Activated T-helper 1 cell treated with anti-CD3 and anti-CD28 coated beads, Interleukin-12 subunit alpha, Interleukin-12 subunit beta, Interleukin-2, Interleukin-4 antibody, amounts not matched to agents 30 ng/mL and 10 ng/mL and 1 ng/mL, durations not matched to agents 14 hours and 24 hours and 36 hours (primary cell): ENCODE measurements around the gene EPHB2. TPM values are rescaled to one million over a fixed set of nuclear protein-coding genes. Genes with fewer than 3 reads are reported as not detected.

Experiments used
- DNase-seq: peaks from one replicate; pipeline ENCODE4 v3.0.0; 2021; ENCODE audit warnings: low spot score
- H3K27ac Mint-ChIP-seq: one replicate; pipeline ENCODE4 v1.8.0; 2021; ENCODE audit warnings: mild to moderate bottlenecking, mixed read lengths
- H3K27me3 Mint-ChIP-seq: one replicate; pipeline ENCODE4 v1.8.0; 2022; ENCODE audit warnings: mild to moderate bottlenecking, moderate library complexity, mixed read lengths; ENCODE audit not compliant: insufficient read depth
- H3K36me3 Mint-ChIP-seq: one replicate; pipeline ENCODE4 v1.8.0; 2021; ENCODE audit warnings: low read depth, mixed read lengths
- H3K4me1 Mint-ChIP-seq: one replicate; pipeline ENCODE4 v1.8.0; 2021; ENCODE audit warnings: low read depth, mixed read lengths
- H3K4me3 Mint-ChIP-seq: one replicate; pipeline ENCODE4 v1.8.0; 2021; ENCODE audit warnings: mild to moderate bottlenecking, moderate library complexity, mixed read lengths
- H3K9me3 Mint-ChIP-seq: one replicate; pipeline ENCODE4 v1.8.0; 2021; ENCODE audit warnings: mixed read lengths
- intact Hi-C: fragments of 100-400 bp; cut with micrococcal nuclease; formaldehyde crosslinking; loops from one replicate; pipeline ENCODE4 v1.15.1; 2024
- total RNA-seq: library from RNA; stranded (reverse); gene quantifications from 2 replicates; pipeline ENCODE4 v1.2.3, GENCODE V29; 2022

EPHB2 gene
- total RNA-seq, 1 donor from 2014 or later, result not detected

DNA sequence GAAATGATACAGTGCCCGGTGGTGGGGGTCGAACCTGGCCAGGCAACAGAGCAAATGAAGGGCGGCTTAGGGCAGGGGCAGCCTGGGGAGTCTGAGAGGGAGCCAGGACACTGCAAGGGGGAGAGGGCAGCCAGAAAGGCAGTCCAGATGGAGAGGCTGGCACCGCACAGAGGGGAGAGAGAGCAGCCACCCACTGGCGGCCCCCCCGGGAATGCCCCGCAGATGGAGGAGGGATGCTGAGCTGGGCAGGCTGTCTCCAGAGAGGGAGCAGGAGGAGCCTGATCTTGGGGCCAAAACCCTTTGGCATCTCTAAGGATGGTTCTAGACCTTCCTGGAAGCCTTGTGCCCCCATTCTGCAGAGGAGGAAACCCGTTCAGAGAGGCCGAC, 149.8 kb downstream of the EPHB2 start:
- Mint-ChIP-seq H3K36me3 (no peaks in the 10 kb centered on the region), H3K9me3 (no peaks in the 10 kb centered on the region), H3K4me1 (no peaks in the 10 kb centered on the region), H3K4me3 (no peak overlapping the region), H3K27ac (no peak overlapping the region), H3K27me3 (peaks cover 3% of the 10 kb centered on the region)
- intact Hi-C loops, result no loop called here
- no peak for DNase-seq

DNA sequence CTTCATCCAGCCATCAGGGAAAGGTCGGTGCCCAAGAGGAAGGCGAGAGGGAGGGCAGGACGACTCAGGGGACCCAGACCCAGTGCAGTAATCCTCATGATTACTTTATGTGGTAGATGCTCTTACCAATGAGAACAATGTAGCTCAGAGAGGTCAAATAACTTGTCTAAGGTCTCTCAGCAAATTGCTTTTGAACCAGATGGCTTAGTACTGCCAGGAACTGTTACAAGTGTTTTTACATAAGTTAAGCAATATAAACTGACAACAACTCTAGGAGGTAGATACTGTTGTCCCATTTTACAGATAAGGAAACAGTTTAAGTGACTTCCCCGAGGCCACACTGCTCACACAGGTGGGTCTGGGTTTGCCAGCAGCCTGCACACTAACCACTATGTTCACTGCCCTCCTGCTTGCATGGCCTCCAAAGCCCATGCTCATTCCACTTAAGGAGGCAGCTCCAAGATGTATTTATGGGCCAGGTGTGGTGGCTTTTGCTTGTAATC, 150.3 kb downstream of the EPHB2 start:
- H3K36me3 Mint-ChIP-seq, result no peaks in the 10 kb centered on the region
- H3K9me3 Mint-ChIP-seq, result no peaks in the 10 kb centered on the region
- DNase-seq, result no peak
- H3K27me3 Mint-ChIP-seq, result peaks cover 3% of the 10 kb centered on the region
- no peaks in the 10 kb centered on the region for H3K4me1 Mint-ChIP-seq
- no peak overlapping the region for H3K27ac Mint-ChIP-seq
- intact Hi-C loops, result no loop called here
- H3K4me3 Mint-ChIP-seq, result no peak overlapping the region

DNA sequence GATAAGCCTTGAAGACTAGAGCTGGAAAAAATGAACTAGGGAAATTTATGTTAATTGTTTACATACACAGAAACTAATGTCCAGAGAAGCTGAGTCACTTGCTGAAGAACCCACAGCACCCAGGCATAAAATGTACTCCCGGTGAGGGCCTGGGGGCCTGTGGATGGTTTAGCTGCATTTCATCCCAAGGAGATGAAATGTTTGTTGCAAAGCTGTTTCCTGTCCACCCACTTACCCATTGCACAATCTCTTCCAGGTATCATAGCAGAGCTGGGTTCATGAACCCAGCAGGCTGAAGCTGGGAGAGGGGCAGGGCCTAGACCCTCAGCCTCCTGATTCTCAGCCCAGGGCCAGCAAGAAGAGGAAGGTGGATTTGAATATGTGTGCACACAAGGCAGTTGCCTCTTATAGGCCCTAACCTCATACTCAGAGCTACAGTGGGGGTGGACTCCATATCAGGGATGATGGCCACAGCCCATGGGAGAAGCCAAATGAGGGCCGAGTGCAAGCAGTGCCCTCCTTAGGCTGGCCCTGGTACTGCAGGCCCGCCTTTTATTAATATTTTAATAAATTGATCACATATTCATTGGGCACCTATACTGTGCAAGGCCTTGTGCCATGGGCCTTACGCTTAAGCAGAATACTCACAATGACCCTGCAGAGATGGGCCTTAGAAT, 151.3 kb downstream of the EPHB2 start:
- no peaks in the 10 kb centered on the region for H3K9me3 Mint-ChIP-seq
- DNase-seq, result no peak
- no peak overlapping the region for H3K4me3 Mint-ChIP-seq
- no peaks in the 10 kb centered on the region for H3K4me1 Mint-ChIP-seq
- intact Hi-C loops, result no loop called here
- no peaks in the 10 kb centered on the region for H3K36me3 Mint-ChIP-seq
- H3K27ac Mint-ChIP-seq, result no peak overlapping the region
- H3K27me3 Mint-ChIP-seq, result peaks cover 3% of the 10 kb centered on the region

DNA sequence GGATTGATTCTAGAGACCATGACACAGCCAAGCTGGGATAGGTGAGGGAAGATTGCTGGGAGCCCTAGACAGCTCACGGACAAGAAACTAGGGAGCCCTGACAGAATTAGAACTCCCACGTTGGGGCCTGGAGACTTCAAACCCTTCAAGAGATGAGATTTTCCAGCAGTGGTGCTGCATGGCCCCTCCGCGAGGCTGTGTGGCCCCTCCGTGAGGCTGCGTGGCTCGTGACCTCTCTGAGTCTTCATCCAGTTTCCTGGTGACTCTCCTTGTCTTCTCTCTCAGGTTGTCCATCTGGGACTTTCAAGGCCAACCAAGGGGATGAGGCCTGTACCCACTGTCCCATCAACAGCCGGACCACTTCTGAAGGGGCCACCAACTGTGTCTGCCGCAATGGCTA, 152.1 kb downstream of the EPHB2 start:
- no peak overlapping the region for H3K27ac Mint-ChIP-seq
- no peak for DNase-seq
- peaks cover 3% of the 10 kb centered on the region for H3K27me3 Mint-ChIP-seq
- H3K9me3 Mint-ChIP-seq, result no peaks in the 10 kb centered on the region
- no peaks in the 10 kb centered on the region for H3K4me1 Mint-ChIP-seq
- no peak overlapping the region for H3K4me3 Mint-ChIP-seq
- intact Hi-C loops, result no loop called here
- H3K36me3 Mint-ChIP-seq, result no peaks in the 10 kb centered on the region

DNA sequence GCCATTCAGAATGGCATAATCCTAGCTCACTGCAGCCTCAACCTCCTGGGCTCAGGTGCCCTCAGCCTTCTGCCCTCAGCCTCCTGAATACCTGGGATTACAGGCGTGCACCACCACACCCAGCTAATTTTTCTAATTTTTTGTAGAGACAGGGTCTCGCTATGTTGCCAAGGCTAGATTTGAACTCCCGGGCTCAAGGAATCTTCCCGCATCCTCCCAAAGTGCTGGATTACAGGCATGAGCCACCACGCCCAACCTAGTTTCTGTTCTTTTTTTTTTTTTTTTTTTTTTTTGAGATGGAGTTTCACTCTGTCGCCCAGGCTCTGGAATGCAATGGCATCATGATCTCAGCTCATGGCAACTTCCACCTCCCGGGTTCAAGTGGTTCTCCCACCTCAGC, 153.1 kb downstream of the EPHB2 start:
- intact Hi-C loops, result no loop called here
- Mint-ChIP-seq H3K36me3 (no peaks in the 10 kb centered on the region), H3K4me3 (no peak overlapping the region), H3K27ac (no peak overlapping the region), H3K9me3 (no peaks in the 10 kb centered on the region), H3K27me3 (peaks cover 3% of the 10 kb centered on the region), H3K4me1 (no peaks in the 10 kb centered on the region)
- no peak for DNase-seq

DNA sequence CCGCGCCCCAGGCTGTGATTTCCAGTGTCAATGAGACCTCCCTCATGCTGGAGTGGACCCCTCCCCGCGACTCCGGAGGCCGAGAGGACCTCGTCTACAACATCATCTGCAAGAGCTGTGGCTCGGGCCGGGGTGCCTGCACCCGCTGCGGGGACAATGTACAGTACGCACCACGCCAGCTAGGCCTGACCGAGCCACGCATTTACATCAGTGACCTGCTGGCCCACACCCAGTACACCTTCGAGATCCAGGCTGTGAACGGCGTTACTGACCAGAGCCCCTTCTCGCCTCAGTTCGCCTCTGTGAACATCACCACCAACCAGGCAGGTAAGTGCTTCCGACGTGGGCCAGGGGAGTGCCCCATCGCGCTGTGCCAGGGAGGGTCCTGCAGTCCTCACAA, 154.2 kb downstream of the EPHB2 start:
- no peaks in the 10 kb centered on the region for H3K4me1 Mint-ChIP-seq
- no peak for DNase-seq
- intact Hi-C loops, result no loop called here
- H3K27ac Mint-ChIP-seq, result no peak overlapping the region
- peaks cover 5% of the 10 kb centered on the region for H3K27me3 Mint-ChIP-seq
- no peaks in the 10 kb centered on the region for H3K36me3 Mint-ChIP-seq
- H3K4me3 Mint-ChIP-seq, result no peak overlapping the region
- H3K9me3 Mint-ChIP-seq, result no peaks in the 10 kb centered on the region

DNA sequence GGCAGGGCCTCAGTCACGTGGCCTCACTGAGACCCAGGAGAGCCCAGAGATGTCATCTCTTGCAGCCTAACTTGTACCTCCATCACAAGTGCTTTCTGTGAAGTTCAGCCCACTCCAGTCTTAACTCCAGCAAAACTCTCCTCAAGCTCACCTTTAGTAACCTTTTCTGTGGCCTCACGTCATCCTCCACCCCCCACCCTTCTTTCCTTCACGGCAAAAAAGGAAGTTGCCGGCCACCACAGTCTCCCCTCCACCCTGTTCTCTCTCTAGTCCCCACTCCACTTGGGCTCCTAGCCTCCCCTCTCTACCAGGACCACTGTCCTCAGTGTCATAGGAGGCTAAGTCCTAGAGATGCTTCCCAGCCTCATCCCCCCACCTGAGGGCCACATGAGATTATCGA, 155.1 kb downstream of the EPHB2 start:
- DNase-seq, result no peak
- no peaks in the 10 kb centered on the region for H3K9me3 Mint-ChIP-seq
- H3K36me3 Mint-ChIP-seq, result no peaks in the 10 kb centered on the region
- peaks cover 2% of the 10 kb centered on the region for H3K27me3 Mint-ChIP-seq
- H3K4me3 Mint-ChIP-seq, result no peak overlapping the region
- H3K27ac Mint-ChIP-seq, result no peak overlapping the region
- H3K4me1 Mint-ChIP-seq, result no peaks in the 10 kb centered on the region
- intact Hi-C loops, result no loop called here

DNA sequence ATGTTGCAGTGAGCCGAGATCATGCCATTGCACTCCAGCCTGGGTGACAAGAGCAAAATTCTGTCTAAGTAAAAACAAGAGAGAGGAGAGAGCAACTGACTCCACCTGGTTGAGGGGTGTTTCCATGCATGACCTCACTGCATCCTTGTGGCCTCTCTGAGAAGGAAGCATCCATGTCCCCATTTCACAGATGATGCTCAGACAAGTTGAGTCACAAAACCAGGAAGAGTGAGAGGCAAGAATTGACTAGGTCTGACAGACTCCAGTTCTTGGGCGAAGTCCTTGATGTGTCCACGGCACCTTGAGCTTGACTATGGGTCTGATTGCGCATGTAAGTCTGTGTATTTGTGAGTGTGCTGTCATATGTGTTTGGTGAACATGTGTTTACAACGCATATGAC, 156.2 kb downstream of the EPHB2 start:
- Mint-ChIP-seq H3K4me1 (no peaks in the 10 kb centered on the region), H3K27me3 (peaks cover 2% of the 10 kb centered on the region), H3K36me3 (no peaks in the 10 kb centered on the region), H3K27ac (no peak overlapping the region), H3K9me3 (no peaks in the 10 kb centered on the region), H3K4me3 (no peak overlapping the region)
- DNase-seq, result no peak
- intact Hi-C loops, result no loop called here

DNA sequence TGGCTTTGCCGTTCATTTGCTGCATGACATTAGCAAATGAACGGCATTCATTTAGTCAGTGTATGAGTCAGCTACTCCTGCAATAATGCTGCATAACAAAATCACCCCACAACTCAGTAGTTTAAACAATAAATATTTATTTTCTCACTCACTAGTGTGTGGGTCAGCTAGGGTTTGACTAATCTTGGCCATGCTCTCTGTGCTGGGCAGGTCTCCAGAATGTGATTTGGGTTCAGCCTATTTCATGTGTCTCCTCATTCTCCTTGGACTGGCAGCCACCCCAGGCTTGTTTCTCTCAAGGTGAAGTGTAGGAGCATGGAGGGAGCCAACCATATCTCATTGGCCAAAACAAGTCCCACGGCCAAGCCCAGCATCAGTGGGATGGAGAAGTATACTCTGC, 157.7 kb downstream of the EPHB2 start:
- intact Hi-C loops, result no loop called here
- no peak overlapping the region for H3K4me3 Mint-ChIP-seq
- no peaks in the 10 kb centered on the region for H3K9me3 Mint-ChIP-seq
- no peak overlapping the region for H3K27ac Mint-ChIP-seq
- DNase-seq, result no peak
- no peaks in the 10 kb centered on the region for H3K4me1 Mint-ChIP-seq
- no peaks in the 10 kb centered on the region for H3K36me3 Mint-ChIP-seq
- peaks cover 2% of the 10 kb centered on the region for H3K27me3 Mint-ChIP-seq

DNA sequence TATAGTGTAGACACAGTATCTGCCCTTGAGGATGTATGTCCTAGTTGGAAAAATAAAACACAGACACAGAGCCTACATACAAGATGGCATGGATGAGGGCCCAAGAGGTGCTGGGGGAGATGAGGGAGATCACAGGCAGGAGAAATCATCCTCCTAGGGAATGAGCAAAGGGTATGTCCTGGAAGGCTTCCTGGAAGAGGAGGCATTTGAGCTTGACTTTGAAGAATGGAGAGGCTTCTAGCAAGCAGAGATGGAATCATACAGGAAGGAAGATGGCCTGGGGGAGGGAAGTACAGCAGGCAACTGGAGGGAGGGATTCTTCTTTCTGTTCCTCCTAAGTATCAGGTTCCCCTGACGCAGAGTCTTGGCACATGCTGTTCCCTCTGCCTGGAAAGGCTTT, 158.7 kb downstream of the EPHB2 start:
- no peak overlapping the region for H3K4me3 Mint-ChIP-seq
- peaks cover 2% of the 10 kb centered on the region for H3K27me3 Mint-ChIP-seq
- intact Hi-C loops, result no loop called here
- no peak overlapping the region for H3K27ac Mint-ChIP-seq
- no peak for DNase-seq
- H3K9me3 Mint-ChIP-seq, result no peaks in the 10 kb centered on the region
- H3K4me1 Mint-ChIP-seq, result no peaks in the 10 kb centered on the region
- no peaks in the 10 kb centered on the region for H3K36me3 Mint-ChIP-seq

DNA sequence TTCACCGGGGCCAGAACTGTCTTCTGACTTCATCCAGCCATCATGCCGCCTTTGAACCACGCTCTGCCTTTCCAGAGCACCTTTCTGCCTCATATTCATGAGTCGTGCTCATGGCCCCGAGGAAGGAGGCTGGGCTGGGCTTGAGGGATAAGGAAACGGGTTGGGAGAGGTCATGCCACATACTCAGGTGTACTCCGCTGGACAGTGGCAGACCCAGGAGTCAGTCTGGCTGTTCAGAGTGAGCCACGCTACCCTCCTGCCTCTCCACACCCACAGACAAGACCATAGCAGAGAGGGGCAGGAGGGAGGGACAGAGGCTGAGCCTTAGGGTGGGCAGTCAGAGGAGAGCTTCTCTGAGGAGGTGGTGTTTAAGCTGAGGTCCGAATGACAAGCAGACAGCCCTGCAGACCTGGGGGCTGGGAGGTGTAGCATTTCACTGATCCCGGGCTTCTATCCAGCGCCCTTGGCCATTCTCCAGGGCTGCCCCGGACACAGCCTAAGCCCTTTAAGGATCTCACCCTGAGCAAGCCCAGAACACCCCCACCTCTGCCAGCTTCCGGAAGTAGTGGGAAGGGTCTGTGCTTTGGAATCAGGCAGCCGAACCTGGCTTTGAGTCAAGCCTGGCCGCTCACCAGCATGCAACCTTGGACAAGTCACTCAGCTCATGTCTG, 159.7 kb downstream of the EPHB2 start:
- no peak for DNase-seq
- Mint-ChIP-seq H3K4me3 (no peak overlapping the region), H3K27ac (no peak overlapping the region), H3K27me3 (peaks cover 2% of the 10 kb centered on the region), H3K36me3 (no peaks in the 10 kb centered on the region), H3K4me1 (no peaks in the 10 kb centered on the region), H3K9me3 (no peaks in the 10 kb centered on the region)
- intact Hi-C loops, result no loop called here

DNA sequence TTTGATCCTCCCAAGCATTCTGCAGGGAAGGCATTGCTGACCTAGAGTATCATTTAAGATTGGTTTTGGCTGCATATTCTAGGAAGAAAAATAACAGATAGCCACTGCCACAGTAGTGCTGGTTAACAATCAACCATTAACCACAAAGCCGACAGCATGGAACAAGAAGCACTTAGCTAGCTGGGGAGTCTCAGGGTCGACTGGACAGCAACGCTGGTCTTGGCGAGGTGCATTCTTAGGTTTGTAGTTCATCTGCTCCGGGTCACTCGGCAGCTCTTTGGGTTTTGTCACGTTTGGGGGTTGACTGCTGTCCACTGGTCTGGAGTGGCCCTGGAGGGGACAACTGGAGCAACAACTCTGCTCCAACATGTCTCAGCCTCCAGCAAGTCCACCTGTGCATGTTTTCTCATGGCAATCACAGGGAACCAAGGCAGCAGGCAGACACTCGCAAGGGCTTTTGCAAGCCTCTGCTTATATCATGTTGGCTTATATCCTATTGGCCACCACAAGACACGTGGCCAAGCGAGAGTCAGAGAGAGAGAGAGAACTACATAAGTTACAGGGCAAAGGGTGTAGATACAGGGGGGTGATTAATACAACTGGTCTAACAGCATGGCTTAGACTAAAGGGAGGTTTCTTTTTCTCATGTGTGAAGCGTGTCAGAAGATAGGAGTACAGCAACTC, 162.5 kb downstream of the EPHB2 start:
- no peaks in the 10 kb centered on the region for H3K36me3 Mint-ChIP-seq
- no peak overlapping the region for H3K27ac Mint-ChIP-seq
- H3K4me1 Mint-ChIP-seq, result no peaks in the 10 kb centered on the region
- no peaks in the 10 kb centered on the region for H3K9me3 Mint-ChIP-seq
- H3K27me3 Mint-ChIP-seq, result peaks cover 2% of the 10 kb centered on the region
- no peak overlapping the region for H3K4me3 Mint-ChIP-seq
- intact Hi-C loops, result no loop called here
- no peak for DNase-seq

DNA sequence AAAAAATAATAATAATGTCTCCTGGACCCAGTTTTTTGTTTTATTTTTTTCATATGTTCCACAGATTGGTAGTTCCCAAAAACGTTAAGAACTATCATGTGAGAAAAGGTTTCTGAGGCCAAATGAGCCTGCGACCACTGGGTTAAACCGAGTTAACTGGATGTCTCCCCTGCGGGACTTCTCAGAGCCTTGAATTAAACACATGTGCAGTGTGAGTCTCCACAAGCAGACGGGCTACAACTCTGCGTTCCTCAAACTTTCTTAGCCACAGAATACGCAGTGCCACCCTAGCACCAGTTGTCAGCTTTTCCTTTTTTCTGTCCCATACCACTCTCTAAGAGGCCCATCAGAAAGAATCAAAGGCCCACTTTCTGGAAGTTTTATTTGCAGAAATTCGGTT, 164.1 kb downstream of the EPHB2 start:
- H3K4me1 Mint-ChIP-seq, result no peaks in the 10 kb centered on the region
- no peak for DNase-seq
- H3K27ac Mint-ChIP-seq, result no peak overlapping the region
- H3K4me3 Mint-ChIP-seq, result no peak overlapping the region
- no peaks in the 10 kb centered on the region for H3K36me3 Mint-ChIP-seq
- H3K9me3 Mint-ChIP-seq, result no peaks in the 10 kb centered on the region
- peaks cover under 1% of the 10 kb centered on the region for H3K27me3 Mint-ChIP-seq
- intact Hi-C loops, result no loop called here
